ENCODE results near the gene P3R3URF.

The P3R3URF gene

GRCh38 chr1:46179138-46180081 lies 3.1 kb upstream of the P3R3URF start (continued):
- TF ChIP-seq ZNF707 (tag by site-specific recombination; IDR thresholded peaks at IDR 0.05) = no peak
- no peak for TF ChIP-seq TCF7L2 (IDR thresholded peaks at IDR 0.05; ENCODE audit: borderline replicate concordance, low read depth, low read length)
- no peak for TF ChIP-seq KLF1 (tag by site-specific recombination; IDR thresholded peaks at IDR 0.05)
- TF ChIP-seq, protein P1, sequence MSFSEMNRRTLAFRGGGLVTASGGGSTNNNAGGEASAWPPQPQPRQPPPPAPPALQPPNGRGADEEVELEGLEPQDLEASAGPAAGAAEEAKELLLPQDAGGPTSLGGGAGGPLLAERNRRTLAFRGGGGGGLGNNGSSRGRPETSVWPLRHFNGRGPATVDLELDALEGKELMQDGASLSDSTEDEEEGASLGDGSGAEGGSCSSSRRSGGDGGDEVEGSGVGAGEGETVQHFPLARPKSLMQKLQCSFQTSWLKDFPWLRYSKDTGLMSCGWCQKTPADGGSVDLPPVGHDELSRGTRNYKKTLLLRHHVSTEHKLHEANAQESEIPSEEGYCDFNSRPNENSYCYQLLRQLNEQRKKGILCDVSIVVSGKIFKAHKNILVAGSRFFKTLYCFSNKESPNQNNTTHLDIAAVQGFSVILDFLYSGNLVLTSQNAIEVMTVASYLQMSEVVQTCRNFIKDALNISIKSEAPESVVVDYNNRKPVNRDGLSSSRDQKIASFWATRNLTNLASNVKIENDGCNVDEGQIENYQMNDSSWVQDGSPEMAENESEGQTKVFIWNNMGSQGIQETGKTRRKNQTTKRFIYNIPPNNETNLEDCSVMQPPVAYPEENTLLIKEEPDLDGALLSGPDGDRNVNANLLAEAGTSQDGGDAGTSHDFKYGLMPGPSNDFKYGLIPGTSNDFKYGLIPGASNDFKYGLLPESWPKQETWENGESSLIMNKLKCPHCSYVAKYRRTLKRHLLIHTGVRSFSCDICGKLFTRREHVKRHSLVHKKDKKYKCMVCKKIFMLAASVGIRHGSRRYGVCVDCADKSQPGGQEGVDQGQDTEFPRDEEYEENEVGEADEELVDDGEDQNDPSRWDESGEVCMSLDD (tag by site-specific recombination; IDR thresholded peaks at IDR 0.05) = peak; percentile 68
- TF ChIP-seq HOXA7 (CRISPR knock-in tag; IDR thresholded peaks at IDR 0.05; ENCODE audit: borderline replicate concordance) = no peak
- TF ChIP-seq REST (tag by site-specific recombination; IDR thresholded peaks at IDR 0.05) = no peak
- no peak for TF ChIP-seq ZNF184 (tag by site-specific recombination; IDR thresholded peaks at IDR 0.05)
- TF ChIP-seq, protein P2, sequence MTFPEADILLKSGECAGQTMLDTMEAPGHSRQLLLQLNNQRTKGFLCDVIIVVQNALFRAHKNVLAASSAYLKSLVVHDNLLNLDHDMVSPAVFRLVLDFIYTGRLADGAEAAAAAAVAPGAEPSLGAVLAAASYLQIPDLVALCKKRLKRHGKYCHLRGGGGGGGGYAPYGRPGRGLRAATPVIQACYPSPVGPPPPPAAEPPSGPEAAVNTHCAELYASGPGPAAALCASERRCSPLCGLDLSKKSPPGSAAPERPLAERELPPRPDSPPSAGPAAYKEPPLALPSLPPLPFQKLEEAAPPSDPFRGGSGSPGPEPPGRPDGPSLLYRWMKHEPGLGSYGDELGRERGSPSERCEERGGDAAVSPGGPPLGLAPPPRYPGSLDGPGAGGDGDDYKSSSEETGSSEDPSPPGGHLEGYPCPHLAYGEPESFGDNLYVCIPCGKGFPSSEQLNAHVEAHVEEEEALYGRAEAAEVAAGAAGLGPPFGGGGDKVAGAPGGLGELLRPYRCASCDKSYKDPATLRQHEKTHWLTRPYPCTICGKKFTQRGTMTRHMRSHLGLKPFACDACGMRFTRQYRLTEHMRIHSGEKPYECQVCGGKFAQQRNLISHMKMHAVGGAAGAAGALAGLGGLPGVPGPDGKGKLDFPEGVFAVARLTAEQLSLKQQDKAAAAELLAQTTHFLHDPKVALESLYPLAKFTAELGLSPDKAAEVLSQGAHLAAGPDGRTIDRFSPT (tag by site-specific recombination; IDR thresholded peaks at IDR 0.05) = no peak
- TF ChIP-seq ZNF10 (tag by site-specific recombination; IDR thresholded peaks at IDR 0.05) = no peak
- TF ChIP-seq HOXD13 (CRISPR knock-in tag; IDR thresholded peaks at IDR 0.05; ENCODE audit: borderline replicate concordance) = no peak
- TF ChIP-seq ZNF23 (tag by site-specific recombination; IDR thresholded peaks at IDR 0.05; ENCODE audit: borderline replicate concordance) = no peak
- no peak for TF ChIP-seq ZNF202 (tag by site-specific recombination; IDR thresholded peaks at IDR 0.05; ENCODE audit: borderline replicate concordance)
- TF ChIP-seq SP7 (tag by site-specific recombination; IDR thresholded peaks at IDR 0.05) = peak; percentile 77; the same call in 1 of the 2 replicates
- TF ChIP-seq ZNF624 (tag by site-specific recombination; IDR thresholded peaks at IDR 0.05) = no peak
- TF ChIP-seq ZNF175 (tag by site-specific recombination; IDR thresholded peaks at IDR 0.05) = no peak
- TF ChIP-seq, protein P3, sequence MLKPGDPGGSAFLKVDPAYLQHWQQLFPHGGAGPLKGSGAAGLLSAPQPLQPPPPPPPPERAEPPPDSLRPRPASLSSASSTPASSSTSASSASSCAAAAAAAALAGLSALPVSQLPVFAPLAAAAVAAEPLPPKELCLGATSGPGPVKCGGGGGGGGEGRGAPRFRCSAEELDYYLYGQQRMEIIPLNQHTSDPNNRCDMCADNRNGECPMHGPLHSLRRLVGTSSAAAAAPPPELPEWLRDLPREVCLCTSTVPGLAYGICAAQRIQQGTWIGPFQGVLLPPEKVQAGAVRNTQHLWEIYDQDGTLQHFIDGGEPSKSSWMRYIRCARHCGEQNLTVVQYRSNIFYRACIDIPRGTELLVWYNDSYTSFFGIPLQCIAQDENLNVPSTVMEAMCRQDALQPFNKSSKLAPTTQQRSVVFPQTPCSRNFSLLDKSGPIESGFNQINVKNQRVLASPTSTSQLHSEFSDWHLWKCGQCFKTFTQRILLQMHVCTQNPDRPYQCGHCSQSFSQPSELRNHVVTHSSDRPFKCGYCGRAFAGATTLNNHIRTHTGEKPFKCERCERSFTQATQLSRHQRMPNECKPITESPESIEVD (tag by site-specific recombination; IDR thresholded peaks at IDR 0.05) = no peak
- TF ChIP-seq FEZF1 (tag by site-specific recombination; IDR thresholded peaks at IDR 0.05) = peak; percentile 9; the same call in 1 of the 2 replicates
- no peak for TF ChIP-seq ZNF157 (tag by site-specific recombination; IDR thresholded peaks at IDR 0.05)
- no peak for TF ChIP-seq ZNF670 (tag by site-specific recombination; IDR thresholded peaks at IDR 0.05; ENCODE audit: low read depth)
- TF ChIP-seq ZNF529 (tag by site-specific recombination; IDR thresholded peaks at IDR 0.05; ENCODE audit: insufficient replicate concordance) = no peak
- no peak for TF ChIP-seq ZNF214 (tag by site-specific recombination; IDR thresholded peaks at IDR 0.05; ENCODE audit: borderline replicate concordance)
- TF ChIP-seq CTCF (tag by site-specific recombination; IDR thresholded peaks at IDR 0.05) = peak; percentile 99
- TF ChIP-seq ZNF677 (tag by site-specific recombination; IDR thresholded peaks at IDR 0.05) = no peak
- no peak for TF ChIP-seq ZBTB26 (tag by site-specific recombination; optimal IDR thresholded peaks at IDR 0.05)
